Stimulated activated CD8-positive, alpha-beta memory T cell treated with anti-CD3 and anti-CD28 coated beads, Interleukin-15, amount 100 ng/mL, for 4 hours (primary cell): ENCODE data around the gene GANAB.
"Not testable (repeated sequence)": the region's sequence is repeated elsewhere in the genome, so short reads cannot be mapped to it uniquely, and the experiment has no call there.

ENCODE experiments used
- DNase-seq, 2 donors: peaks; one replicate each; pipeline ENCODE4 v3.0.0-alpha.2; 2020; ENCODE audit warnings: low read depth in 2 of 2

GANAB gene

DNA sequence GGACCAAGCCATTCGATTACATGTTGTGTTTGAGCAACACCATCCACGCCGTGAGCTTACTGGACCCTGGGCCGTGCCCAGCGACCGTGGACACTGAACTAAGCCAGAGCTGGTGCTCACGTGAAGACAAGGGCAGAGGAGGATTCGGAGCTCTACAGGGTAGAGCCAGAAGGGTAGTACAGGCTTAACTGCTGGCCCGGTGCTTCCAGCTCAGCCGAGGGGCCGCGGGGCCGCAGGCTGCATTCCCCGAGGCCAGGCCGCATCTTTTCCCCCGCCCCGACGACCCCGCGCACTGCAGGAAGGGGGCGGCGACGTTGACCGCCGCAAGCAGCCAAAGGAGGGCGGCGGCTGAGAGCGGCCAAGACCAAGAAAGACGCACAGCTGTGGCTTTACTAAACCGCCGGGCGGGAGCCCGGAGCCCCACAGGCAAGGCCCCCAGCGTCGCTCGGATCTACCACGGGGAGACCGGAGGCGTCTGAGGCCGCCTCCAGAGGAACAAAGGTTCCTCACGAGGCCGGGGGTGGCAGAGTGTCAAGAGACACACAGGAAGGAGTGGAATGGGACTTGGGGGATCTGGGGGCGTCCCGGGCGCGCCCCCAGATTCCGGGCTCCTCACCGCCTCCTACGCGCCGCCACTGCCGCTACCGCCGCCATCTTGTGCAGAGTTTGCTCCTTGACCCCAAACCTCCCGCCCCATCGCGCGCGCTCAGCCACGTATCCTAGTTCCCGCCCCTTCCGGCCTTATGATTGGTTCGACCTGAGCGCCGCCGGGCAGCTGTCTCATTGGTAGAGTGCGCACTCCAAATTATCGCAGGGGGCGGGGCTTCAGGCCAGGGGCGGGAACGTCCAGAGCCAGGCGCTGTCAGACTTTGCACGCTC is at the start of gene GANAB:
GANAB (minus strand) TSS at position 668 of the 879 bp plus-strand sequence; CDS start at position 654, 14 bp downstream.
- peak; percentile 97 to 99 for DNase-seq

DNA sequence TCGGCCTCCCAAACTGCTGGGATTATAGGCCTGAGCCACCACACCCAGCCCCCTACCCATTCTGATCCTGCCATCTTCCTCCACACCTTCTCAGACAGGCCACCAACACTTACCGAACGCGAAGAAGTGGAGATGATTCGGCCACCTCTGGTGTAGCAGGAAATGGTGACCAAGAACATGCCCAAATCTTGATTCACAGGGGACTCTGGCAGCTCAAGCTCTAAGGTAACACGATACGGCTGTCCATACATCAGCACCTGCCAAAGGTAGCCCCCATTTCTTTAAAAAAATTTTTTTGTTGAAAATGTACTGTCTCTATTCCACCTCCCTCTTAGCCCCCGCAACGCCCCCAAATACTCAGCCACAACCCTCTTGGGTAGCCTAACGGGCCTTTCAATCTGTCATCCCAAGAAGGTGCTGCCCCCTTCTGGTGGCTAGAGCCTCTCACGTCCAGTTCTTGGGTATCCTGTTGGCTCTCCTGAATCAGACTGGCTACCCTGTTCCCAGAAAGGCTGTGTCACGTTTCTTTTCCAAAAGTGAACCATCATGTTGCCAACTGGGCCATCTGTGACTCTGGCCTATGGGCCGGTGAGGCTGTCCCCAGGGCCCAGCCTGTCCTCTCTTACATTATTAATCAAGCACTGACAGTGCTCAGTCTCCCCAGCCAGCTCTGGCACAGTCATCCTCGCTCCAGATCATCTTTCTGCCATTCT is 48.2 kb upstream of the GANAB start:
- peak; percentile 54 to 60 for DNase-seq

DNA sequence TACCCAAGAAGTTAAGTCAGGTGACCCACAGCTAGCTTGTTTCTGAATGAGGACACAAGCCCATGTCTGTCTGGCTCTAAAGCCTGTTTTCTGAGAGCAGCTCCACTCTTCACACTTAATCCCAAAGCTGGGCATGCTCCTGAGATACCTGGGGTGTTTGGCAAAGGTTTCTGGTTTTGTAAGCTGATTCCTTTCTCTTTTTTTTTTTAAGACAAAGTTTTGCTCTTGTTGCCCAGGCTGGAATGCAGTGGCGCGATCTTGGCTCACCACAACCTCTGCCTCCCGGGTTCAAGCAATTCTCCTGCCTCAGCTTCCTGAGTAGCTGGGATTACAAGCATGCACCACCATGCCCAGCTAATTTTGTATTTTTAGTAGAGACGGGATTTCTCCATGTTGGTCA is 47.2 kb upstream of the GANAB start:
- DNase-seq = not testable (repeated sequence)

- DNase-seq = no peak
Measured at GRCh38 chr11:62689421-62690183, 43.2 kb upstream of the GANAB start, which contains the start of gene LRRN4CL. Gene LRRN4CL (minus strand): TSS chr11:62689530. CDS start chr11:62688508, 1,022 bp downstream.

GRCh38 chr11:62688491-62688890 is 42.1 kb upstream of the GANAB start:
- DNase-seq = no peak

- DNase-seq = no peak
Measured at GRCh38 chr11:62687508-62688396, 41.3 kb upstream of the GANAB start.

DNA sequence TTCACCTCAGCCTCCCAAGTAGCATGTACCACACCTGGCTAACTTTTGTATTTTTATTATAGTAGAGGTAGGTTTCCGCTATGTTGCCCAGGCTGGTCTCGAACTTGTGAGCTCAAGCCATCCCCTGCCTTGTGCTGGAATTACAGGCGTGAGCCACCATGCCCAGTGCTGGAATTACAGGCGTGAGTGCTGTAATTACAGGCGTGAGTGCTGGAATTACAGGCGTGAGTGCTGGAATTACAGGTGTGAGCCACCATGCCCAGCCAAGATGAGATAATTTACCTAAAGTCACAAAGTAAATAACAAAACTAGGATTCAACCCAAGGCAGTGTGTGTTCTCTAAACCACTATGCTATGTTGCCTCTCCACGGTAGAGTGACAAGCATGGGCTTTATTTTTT is 36.1 kb upstream of the GANAB start:
- no peak for DNase-seq

- DNase-seq = no peak
Measured at GRCh38 chr11:62680825-62681240, 34.4 kb upstream of the GANAB start.

DNA sequence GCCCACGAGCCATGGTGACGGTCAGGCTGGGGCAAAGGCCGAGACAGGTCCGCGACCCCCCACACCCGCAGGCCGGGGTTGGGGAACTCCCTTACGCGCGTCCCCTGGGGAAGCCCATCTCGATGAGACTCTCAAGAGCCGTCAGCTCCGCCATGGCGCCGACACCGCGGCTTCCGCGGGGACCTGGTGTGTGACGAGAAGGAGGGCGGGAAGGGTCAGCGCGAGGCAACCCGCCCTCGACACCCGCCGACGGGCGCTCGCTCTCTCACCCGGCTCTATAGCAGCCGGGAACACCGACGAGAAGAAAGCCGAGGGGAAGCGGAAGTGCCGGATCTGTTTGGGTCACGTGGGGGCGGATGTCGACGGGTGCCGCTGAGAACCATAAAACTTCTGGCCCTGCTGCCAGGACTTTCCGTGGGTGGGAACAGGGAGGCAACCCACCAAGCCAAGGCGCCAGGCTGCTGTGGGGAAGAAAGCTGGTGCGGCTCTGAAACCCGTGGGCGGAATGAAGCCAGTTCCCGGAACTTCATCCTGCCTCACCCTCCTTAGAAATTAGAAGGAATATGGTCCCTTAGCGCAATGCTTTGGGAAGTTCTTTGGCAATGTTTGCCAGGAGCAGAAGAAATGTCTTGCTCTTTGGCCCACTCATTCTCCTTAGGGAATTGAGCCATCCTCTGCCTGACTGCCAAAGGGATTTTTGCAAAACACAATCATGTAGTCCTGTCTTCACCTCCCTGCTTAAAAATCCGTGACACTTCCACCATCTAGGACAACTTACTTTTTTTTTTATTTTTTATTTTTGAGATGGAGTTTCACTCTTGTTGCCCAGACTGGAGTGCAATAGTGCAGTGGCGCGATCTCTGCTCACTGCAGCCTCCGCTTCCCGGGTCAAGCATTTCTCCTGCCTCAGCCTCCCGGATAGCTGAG is 32.6 kb upstream of the GANAB start, which contains the start of gene UBXN1:
UBXN1 (minus strand) TSS at position 304 of the 927 bp plus-strand sequence; CDS start at position 154, 150 bp downstream.
- peak; percentile 72 to 81 for DNase-seq

- no peak for DNase-seq
Measured at GRCh38 chr11:62678433-62678769, 32.0 kb upstream of the GANAB start.

DNA sequence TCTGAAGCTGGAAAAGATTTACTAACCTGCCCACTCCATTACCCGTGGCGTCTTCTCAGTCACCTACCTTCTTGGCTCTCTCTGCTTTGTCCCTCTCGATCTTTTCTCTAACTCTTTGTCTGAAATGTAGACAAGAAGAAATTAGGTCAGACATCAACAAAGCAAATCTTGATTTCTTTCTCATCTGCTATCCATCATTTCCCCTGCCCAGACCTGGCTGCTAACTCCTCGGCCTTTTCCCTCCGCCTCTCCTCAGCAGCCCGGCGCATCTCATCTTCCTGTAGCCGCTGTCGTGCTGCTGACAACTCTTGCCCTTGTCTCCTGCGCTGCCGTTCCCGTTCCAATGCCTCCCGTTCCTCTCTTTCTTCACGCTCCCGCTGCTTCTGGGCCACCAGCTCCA is 31.3 kb upstream of the GANAB start:
- DNase-seq = no peak

DNA sequence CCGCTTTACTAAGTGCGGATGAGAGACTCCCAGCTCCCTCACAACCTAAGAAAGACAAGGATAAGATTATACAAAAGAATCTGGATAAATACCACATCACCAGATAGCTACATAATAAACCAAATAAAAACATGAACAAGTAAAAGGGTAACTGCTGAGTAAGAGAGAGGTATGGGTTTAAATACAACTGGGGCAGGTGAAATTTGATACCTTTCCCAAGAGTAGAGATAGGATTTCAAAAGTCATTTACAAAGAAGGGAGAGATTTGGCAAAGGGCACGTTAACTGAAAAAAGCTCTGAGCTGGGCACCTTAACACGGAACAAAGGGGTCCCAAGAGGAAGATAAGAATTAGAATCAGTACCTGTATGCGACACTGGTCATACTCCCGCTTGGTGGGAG is 30.7 kb upstream of the GANAB start:
- no peak for DNase-seq

GRCh38 chr11:62676698-62677097 is 30.3 kb upstream of the GANAB start:
- DNase-seq = no peak

DNA sequence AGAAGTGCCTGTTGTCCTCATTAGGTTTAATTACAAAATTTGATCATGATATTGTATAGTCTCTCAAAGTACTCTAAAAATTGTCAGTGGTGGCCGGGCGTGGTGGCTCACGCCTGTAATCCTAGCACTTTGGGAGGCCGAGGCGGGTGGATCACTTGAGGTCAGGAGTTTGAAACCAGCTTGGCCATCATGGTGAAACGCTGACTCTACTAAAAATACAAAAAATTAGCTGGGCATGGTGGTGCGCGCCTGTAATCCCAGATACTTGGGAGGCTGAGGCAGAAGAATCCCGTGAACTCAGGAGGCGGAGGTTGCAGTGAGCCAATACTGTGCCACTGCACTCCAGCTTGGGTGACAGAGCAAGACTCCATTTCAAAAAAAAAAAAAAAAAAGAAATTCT is 29.0 kb upstream of the GANAB start:
- DNase-seq = not testable (repeated sequence)

DNA sequence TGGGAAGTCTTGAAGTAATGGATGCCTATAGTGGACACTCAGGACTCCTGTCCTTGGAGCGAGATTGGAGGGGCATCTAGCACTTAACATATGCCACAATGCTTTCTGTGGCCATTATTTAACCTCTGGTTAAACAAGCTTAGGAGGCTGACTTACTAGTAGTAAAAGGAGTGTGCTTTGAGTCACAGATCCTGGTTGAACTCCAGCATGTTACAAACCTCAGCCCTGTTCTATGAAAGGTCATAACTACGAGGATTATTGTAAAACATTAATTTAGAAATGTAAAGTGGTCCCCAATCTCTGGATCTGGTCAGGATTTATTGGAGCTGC is 26.7 kb upstream of the GANAB start:
- no peak for DNase-seq

- DNase-seq = peak; percentile 49 to 58
Measured at GRCh38 chr11:62671608-62672389, 25.4 kb upstream of the GANAB start, which contains the start of the genes LBHD1 and UQCC3. Gene LBHD1 (minus strand): TSS chr11:62672267. CDS start chr11:62670031, 2,236 bp downstream. Gene UQCC3 (plus strand): TSS chr11:62671673. CDS start chr11:62671746, 73 bp downstream.

DNA sequence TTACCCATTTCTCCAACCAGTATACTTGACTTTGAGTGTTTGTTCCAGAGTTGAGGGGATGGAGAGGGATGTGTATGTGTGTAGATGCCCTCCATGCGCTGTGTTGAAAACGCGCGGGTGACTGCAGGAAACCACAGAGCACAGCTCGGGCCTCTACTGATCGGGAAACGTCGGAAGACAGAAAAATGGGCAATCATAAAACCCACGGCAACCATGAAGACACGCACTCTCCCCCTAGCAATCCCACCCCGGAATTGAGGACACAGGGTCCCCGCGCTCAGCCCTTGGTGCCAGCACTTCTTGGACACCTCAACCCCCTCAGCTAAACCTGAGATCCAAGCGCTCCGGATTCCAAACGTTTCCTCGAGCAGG is 24.8 kb upstream of the GANAB start:
- DNase-seq = no peak

GRCh38 chr11:62669420-62670161 is 23.2 kb upstream of the GANAB start:
- no peak for DNase-seq
